Small intestine (tissue), 7 donors: Measurements from ENCODE around the gene GABRG3. TPM values are rescaled to one million over a fixed set of nuclear protein-coding genes. Genes with fewer than 3 reads are reported as not detected.
A peak's percentile ranks its signal among the peaks of the same experiment; 100 is the strongest.

ENCODE experiments used
- DNase-seq, 2 donors: peaks; one replicate each; pipeline versions ENCODE4 v3.0.0 to v3.0.0-alpha.2; 2013
- FAIRE-seq: peaks from 2 replicates; lab custom pipeline; 2012; peaks lifted over from hg19 to GRCh38; lab: Jason Lieb, UNC
- H3K27ac ChIP-seq, 3 donors: one replicate each; pipeline ENCODE4 v1.5.1; 2013; ENCODE audit warnings: low read length in 2 of 3, mild to moderate bottlenecking in 2 of 3, control low read depth in 1 of 3, inconsistent platforms in 1 of 3, low read depth in 1 of 3, moderate library complexity in 1 of 3
- H3K27me3 ChIP-seq, 3 donors: one replicate each; pipeline ENCODE4 v1.6.1; 2013; ENCODE audit warnings: low read length in 3 of 3, inconsistent platforms in 1 of 3; ENCODE audit not compliant: control insufficient read depth in 3 of 3, insufficient read depth in 3 of 3
- H3K36me3 ChIP-seq, 3 donors: one replicate each; pipeline ENCODE4 v1.6.1; 2013; ENCODE audit warnings: low read length in 3 of 3, inconsistent platforms in 1 of 3, low read depth in 1 of 3, mild to moderate bottlenecking in 1 of 3, moderate library complexity in 1 of 3; ENCODE audit not compliant: control insufficient read depth in 3 of 3, insufficient read depth in 2 of 3
- H3K4me1 ChIP-seq, 3 donors: one replicate each; pipeline ENCODE4 v1.6.1; 2013; ENCODE audit warnings: low read length in 2 of 3, inconsistent platforms in 1 of 3, low read depth in 1 of 3, mild to moderate bottlenecking in 1 of 3, moderate library complexity in 1 of 3; ENCODE audit not compliant: control insufficient read depth in 3 of 3, insufficient read depth in 2 of 3
- H3K4me3 ChIP-seq, 3 donors: one replicate each; pipeline ENCODE4 v1.5.1; 2013; ENCODE audit warnings: low read length in 3 of 3, control low read depth in 1 of 3, inconsistent platforms in 1 of 3, low read depth in 1 of 3, mild to moderate bottlenecking in 1 of 3, moderate library complexity in 1 of 3
- H3K9me3 ChIP-seq, 2 donors: one replicate each; pipeline ENCODE4 v1.6.1; 2013; ENCODE audit warnings: low read depth in 1 of 2, low read length in 1 of 2; ENCODE audit not compliant: control insufficient read depth in 2 of 2, insufficient read depth in 1 of 2
- WGBS, 3 donors: extraction: QIAGEN DNeasy Blood & Tissue Kit; methylation state at CpG; one replicate each; pipeline ENCODE4 v1.1.7; 2013; 5-methylcytosine and 5-hydroxymethylcytosine counted together
- polyA plus RNA-seq, 4 donors: library from polyadenylated mRNA; stranded (reverse) in 3 of 4; unstranded in 1 of 4; fragments of 200-250 nt in 3 of 4; fragments of 120-200 nt in 1 of 4; gene quantifications; one replicate each; pipeline versions ENCODE4 v1.2.1 to v1.2.3, GENCODE V29; 2013
- donor health status: healthy with polysubstance abuse.
- donor health status: control.
- donor health status: control.
- donor health status: Bipolar disorder and iron deficiency.
- donor health status: healthy.

Gene GABRG3
- polyA plus RNA-seq, 4 donors = 0.41 TPM; not detected in 3

GRCh38 chr15:27214961-27215360, 244.0 kb downstream of the GABRG3 start:
- H3K4me1 ChIP-seq = no peaks in the 10 kb centered on the region
- H3K27me3 ChIP-seq = no peaks in the 10 kb centered on the region
- peaks cover 0 to 3% of the 10 kb centered on the region in 2 donors for H3K9me3 ChIP-seq
- 75 to 80% (median 77%) methylated on average over 3 of the region's 3 CpGs for WGBS, 3 donors
- no peak overlapping the region for H3K4me3 ChIP-seq
- no peak for DNase-seq
- no peaks in the 10 kb centered on the region for H3K36me3 ChIP-seq
- no peak overlapping the region for H3K27ac ChIP-seq
- no peak for FAIRE-seq

GRCh38 chr15:27218426-27218825, 247.4 kb downstream of the GABRG3 start:
- no peak overlapping the region for H3K4me3 ChIP-seq
- DNase-seq (no peak), FAIRE-seq (no peak)
- H3K4me1 ChIP-seq = no peaks in the 10 kb centered on the region
- H3K27ac ChIP-seq = no peak overlapping the region
- no peaks in the 10 kb centered on the region for H3K27me3 ChIP-seq
- H3K9me3 ChIP-seq = peaks cover 0 to 3% of the 10 kb centered on the region in 2 donors
- no peaks in the 10 kb centered on the region for H3K36me3 ChIP-seq
- 83 to 91% (median 89%) methylated on average over 8 of the region's 8 CpGs for WGBS, 3 donors

GRCh38 chr15:27219636-27220035, 248.7 kb downstream of the GABRG3 start:
- H3K27ac ChIP-seq = no peak overlapping the region
- WGBS, 3 donors = 70 to 85% (median 74%) methylated on average over 5 of the region's 5 CpGs
- no peak overlapping the region for H3K4me3 ChIP-seq
- DNase-seq = no peak
- H3K9me3 ChIP-seq = peaks cover 0 to 3% of the 10 kb centered on the region in 2 donors
- no peak for FAIRE-seq
- no peaks in the 10 kb centered on the region for H3K27me3 ChIP-seq
- no peaks in the 10 kb centered on the region for H3K36me3 ChIP-seq
- H3K4me1 ChIP-seq = no peaks in the 10 kb centered on the region

- H3K9me3 ChIP-seq = peaks cover 0 to 3% of the 10 kb centered on the region in 2 donors
- WGBS, 3 donors = 52 to 71% (median 64%) methylated on average over 4 of the region's 4 CpGs
These were observed 249.2 kb downstream of the GABRG3 start for GRCh38 chr15:27220199-27220598.

GRCh38 chr15:27222479-27222878, 251.5 kb downstream of the GABRG3 start:
- 47 to 60% (median 48%) methylated on average over 4 of the region's 4 CpGs for WGBS, 3 donors
- H3K4me3 ChIP-seq = no peak overlapping the region

More at GRCh38 chr15:27220199-27220598, 249.2 kb downstream of the GABRG3 start:
- H3K4me3 ChIP-seq = no peak overlapping the region
- DNase-seq = no peak
- no peaks in the 10 kb centered on the region for H3K27me3 ChIP-seq
- no peaks in the 10 kb centered on the region for H3K36me3 ChIP-seq
- H3K27ac ChIP-seq = no peak overlapping the region
- no peak for FAIRE-seq
- H3K4me1 ChIP-seq = no peaks in the 10 kb centered on the region

GRCh38 chr15:27223179-27223578, 252.2 kb downstream of the GABRG3 start:
- Histone ChIP-seq H3K36me3 (no peaks in the 10 kb centered on the region), H3K4me3 (no peak overlapping the region), H3K27me3 (no peaks in the 10 kb centered on the region), H3K27ac (no peak overlapping the region), H3K4me1 (no peaks in the 10 kb centered on the region), H3K9me3 (peaks cover 0 to 5% of the 10 kb centered on the region in 2 donors)
- 37 to 54% (median 53%) methylated on average over 2 of the region's 2 CpGs for WGBS, 3 donors
- DNase-seq (no peak), FAIRE-seq (no peak)

More at GRCh38 chr15:27222479-27222878, 251.5 kb downstream of the GABRG3 start:
- Histone ChIP-seq H3K4me1 (no peaks in the 10 kb centered on the region), H3K36me3 (no peaks in the 10 kb centered on the region), H3K27me3 (no peaks in the 10 kb centered on the region), H3K9me3 (peaks cover 0 to 5% of the 10 kb centered on the region in 2 donors), H3K27ac (no peak overlapping the region)
- FAIRE-seq = no peak
- peak in 1 of 2 donors; percentile 5 for DNase-seq

- FAIRE-seq = no peak
- 40 to 69% (median 67%) methylated on average over 2 of the region's 2 CpGs for WGBS, 3 donors
- no peaks in the 10 kb centered on the region for H3K4me1 ChIP-seq
These were observed 260.8 kb downstream of the GABRG3 start for GRCh38 chr15:27231811-27232210.

GRCh38 chr15:27232876-27233275, 261.9 kb downstream of the GABRG3 start:
- H3K9me3 ChIP-seq = peaks cover 0 to 2% of the 10 kb centered on the region in 2 donors
- DNase-seq (no peak), FAIRE-seq (no peak)
- H3K27me3 ChIP-seq = no peaks in the 10 kb centered on the region
- no peaks in the 10 kb centered on the region for H3K36me3 ChIP-seq
- WGBS, 3 donors = 64 to 72% (median 70%) methylated on average over 4 of the region's 4 CpGs
- no peak overlapping the region for H3K4me3 ChIP-seq
- no peak overlapping the region for H3K27ac ChIP-seq
- H3K4me1 ChIP-seq = no peaks in the 10 kb centered on the region

More at GRCh38 chr15:27231811-27232210, 260.8 kb downstream of the GABRG3 start:
- Histone ChIP-seq H3K36me3 (no peaks in the 10 kb centered on the region), H3K27me3 (no peaks in the 10 kb centered on the region), H3K9me3 (peaks cover 0 to 3% of the 10 kb centered on the region in 2 donors), H3K4me3 (no peak overlapping the region), H3K27ac (no peak overlapping the region)
- no peak for DNase-seq

- no peaks in the 10 kb centered on the region for H3K36me3 ChIP-seq
- WGBS, 3 donors = 70 to 86% (median 76%) methylated on average over 4 of the region's 4 CpGs
- H3K4me1 ChIP-seq = no peaks in the 10 kb centered on the region
- FAIRE-seq (no peak), DNase-seq (no peak)
- no peak overlapping the region for H3K27ac ChIP-seq
- H3K9me3 ChIP-seq = peaks cover 0 to 2% of the 10 kb centered on the region in 2 donors
- no peaks in the 10 kb centered on the region for H3K27me3 ChIP-seq
- no peak overlapping the region for H3K4me3 ChIP-seq
These were observed 263.6 kb downstream of the GABRG3 start for GRCh38 chr15:27234593-27234992.
